HG02885 (cell line): ENCODE measurements around the gene SYCP3.

Source experiments
- ATAC-seq: cut with Tn5 transposase; IDR thresholded peaks from one replicate; pipeline ENCODE4 v1.9.1; 2021; ENCODE audit warnings: mild to moderate bottlenecking; ENCODE audit not compliant: unreplicated experiment, poor library complexity

Gene SYCP3

GRCh38 chr12:101719566-101719965, 19.7 kb downstream of the SYCP3 start:
- ATAC-seq, result no peak

GRCh38 chr12:101714877-101715444, 24.3 kb downstream of the SYCP3 start:
- ATAC-seq, result no peak

- no peak for ATAC-seq
Observed at GRCh38 chr12:101713930-101714329, 25.3 kb downstream of the SYCP3 start.

- ATAC-seq, result no peak
Observed at GRCh38 chr12:101713059-101713682, 26.1 kb downstream of the SYCP3 start.

GRCh38 chr12:101710288-101710687, 29.0 kb downstream of the SYCP3 start:
- ATAC-seq, result no peak

- no peak for ATAC-seq
Observed at GRCh38 chr12:101707131-101707782, 32.0 kb downstream of the SYCP3 start.

GRCh38 chr12:101706403-101706802, 32.9 kb downstream of the SYCP3 start:
- ATAC-seq, result no peak

- no peak for ATAC-seq
Observed at GRCh38 chr12:101703487-101703886, 35.8 kb downstream of the SYCP3 start.

GRCh38 chr12:101700299-101700820, 38.9 kb downstream of the SYCP3 start:
- no peak for ATAC-seq

GRCh38 chr12:101698800-101699347, 40.4 kb downstream of the SYCP3 start:
- ATAC-seq, result no peak

GRCh38 chr12:101697930-101698799, 41.1 kb downstream of the SYCP3 start:
- peak; percentile 35 for ATAC-seq

- peak; percentile 71 for ATAC-seq
Observed at GRCh38 chr12:101697197-101697929, 41.9 kb downstream of the SYCP3 start, which contains the start of gene CHPT1. CHPT1 (plus strand) TSS chr12:101697640; CDS start chr12:101697862, 222 bp downstream.

- ATAC-seq, result no peak
Observed at GRCh38 chr12:101696251-101697196, 42.7 kb downstream of the SYCP3 start.

- no peak for ATAC-seq
Observed at GRCh38 chr12:101695706-101696105, 43.6 kb downstream of the SYCP3 start.

GRCh38 chr12:101694986-101695385, 44.3 kb downstream of the SYCP3 start:
- no peak for ATAC-seq

- no peak for ATAC-seq
Observed at GRCh38 chr12:101694297-101694848, 44.9 kb downstream of the SYCP3 start.

- ATAC-seq, result no peak
Observed at GRCh38 chr12:101691503-101692096, 47.7 kb downstream of the SYCP3 start.
